A549 treated with CpdA at 1 μM for 4 hours (cell line): Measurements from ENCODE around the gene NRL. TPM values are rescaled to one million over a fixed set of nuclear protein-coding genes. Genes with fewer than 3 reads are reported as not detected.

ENCODE experiments used
- total RNA-seq: library from RNA; stranded (reverse); fragments of 200-300 nt; extraction: Qiagen RNA extraction; gene quantifications from 5 replicates; pipeline ENCODE4 v1.2.3, GENCODE V29; 2022; ENCODE audit warnings: low read depth

NRL gene
- total RNA-seq = 0.48 to 1.2 TPM (median 1.0 TPM) in 5 replicates

GRCh38 chr14:24114532-24115421, at the start of gene NRL, which contains the start of gene DCAF11:
Gene NRL, minus strand, starts transcription at chr14:24114949. Its CDS starts 32,101 bp downstream, at chr14:24082848.
Gene DCAF11, plus strand, starts transcription at chr14:24114777. Its CDS starts 818 bp downstream, at chr14:24115595.

DNA sequence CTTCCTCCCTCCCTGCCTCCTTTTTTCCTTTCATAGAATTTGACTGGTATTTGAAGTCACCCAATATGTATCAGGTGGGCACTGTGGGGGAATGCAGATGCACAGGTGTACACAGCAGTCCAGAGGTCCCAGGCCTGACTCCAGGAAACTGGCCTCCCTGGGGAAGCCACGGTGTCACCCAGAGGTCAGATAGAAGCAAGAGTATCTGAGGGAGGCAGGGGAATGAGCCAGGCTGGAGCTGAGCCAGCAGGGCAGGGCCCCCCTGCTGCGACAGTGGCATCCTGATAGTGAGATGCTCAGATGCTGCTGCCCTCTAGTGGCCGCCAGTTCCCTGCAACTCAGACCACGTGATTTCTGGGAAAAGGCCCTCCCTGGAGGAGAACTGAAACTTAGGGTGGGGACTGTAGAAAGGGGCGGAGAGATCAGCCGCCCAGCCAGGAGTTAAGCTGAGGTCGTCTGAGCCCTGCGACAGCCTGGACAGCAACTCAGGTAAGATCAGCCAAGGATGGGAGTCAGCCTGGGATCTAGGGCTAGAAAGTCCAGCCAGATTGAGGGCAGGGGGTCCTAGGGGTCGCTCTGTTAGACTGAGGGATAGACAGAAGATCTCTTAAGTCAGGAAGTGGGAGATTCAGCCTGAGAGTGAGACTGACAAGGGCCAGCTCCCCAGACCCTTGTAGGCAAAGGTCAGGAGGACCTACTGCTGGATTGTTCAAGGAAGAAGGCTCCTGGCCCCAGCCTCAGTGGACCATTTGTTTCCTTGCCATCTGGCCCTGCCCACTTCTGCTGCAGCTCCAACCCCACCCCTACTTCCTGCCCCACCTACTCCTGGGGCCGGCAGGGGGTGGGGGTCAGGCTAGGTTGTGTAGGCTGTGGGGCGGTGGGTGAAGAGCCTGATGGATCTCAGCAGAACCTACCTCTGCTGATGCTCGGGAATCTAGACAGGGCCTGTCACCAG, 46.4 kb upstream of the NRL start, which contains the start of gene IRF9:
Gene IRF9, plus strand, starts transcription at position 416 of the 955 bp plus-strand sequence. CDS start 880 bp downstream, outside the sequence.

DNA sequence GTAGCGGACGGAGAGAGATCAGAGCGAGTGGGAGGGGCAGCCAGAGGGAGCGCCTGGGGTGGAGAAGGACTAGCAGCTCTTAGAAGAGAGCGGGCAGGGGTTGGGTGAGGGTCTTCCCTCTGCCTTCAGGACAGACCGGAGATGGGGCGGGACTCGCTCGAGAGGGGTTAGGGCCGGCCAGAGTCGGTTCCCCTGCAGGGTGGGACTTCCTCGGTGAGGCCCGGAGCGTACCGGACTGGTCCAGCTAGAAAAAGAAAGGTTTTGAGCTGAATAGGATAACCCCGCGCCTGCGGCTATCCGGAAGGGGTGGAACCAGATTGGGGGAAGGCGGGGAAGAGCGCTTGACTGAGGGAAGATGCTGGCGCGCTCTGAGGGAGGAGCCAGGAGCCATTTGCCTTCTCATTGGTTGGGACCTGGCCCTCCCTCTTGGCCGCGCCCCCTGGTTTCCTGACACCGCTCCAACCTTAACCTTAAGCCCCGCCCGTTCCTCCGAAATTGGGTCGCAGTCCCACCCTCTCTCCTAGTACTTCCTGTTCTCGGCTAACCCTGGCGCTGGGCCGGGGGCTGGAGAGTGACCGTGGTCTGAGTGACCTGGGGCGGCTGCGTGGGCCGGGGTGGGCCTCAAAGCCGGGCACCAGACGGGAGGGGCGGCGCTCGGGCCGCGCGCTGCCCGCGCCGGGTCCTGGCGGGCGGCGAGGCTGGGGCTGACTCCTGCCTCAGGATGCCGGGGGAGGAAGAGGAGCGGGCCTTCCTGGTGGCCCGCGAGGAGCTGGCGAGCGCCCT, 32.4 kb upstream of the NRL start, which contains the start of gene RNF31:
Gene RNF31, plus strand, starts transcription at position 521 of the 783 bp plus-strand sequence. Its CDS starts 201 bp downstream, at position 722.

GRCh38 chr14:24146453-24146977, 31.8 kb upstream of the NRL start, which contains the start of gene PSME2:
Gene PSME2, minus strand, starts transcription at chr14:24146610. Its CDS starts 29 bp downstream, at chr14:24146581.

DNA sequence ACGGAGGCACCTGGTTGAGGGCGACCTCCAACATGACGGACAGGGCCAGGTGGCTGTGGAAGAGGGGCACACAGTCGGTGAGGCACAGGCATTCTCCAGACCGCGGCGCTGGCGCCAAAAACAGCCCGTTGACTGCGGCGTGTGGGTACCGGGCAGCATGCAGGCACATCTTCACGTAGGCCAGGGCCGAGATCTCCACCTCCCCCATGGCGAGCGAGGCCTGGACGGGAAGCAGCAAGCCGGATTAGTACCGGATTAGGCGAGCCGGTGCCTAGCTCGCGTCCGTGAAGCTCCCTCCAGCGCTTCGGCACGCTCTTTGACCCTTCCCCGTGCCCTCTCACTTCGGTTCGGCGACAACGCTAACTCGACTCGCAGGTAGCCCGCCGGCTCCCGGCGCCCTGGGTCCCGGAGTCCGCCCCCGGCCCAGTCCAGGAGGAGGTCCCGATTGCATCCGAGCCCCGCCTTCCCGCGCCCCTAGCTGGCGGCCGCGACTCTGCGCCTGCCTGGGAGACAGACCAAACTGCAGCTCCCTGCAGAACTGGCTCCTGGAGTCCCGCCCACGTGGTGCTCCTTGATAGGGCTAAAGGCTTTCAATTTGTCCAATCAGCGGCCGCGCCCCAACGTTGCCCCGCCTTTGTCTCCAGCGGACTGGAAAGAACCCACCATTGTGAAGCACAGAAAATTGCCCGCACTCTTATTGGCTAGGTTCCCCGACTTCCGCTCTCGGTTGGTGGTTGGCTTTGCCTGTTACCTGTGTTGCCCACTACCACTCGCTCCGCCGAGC, 26.5 kb upstream of the NRL start, which contains the start of gene EMC9:
Gene EMC9, minus strand, starts transcription at position 495 of the 784 bp plus-strand sequence. Its CDS starts 287 bp downstream, at position 208.

GRCh38 chr14:24135834-24136683, 21.3 kb upstream of the NRL start, which contains the start of gene PSME1:
Gene PSME1, plus strand, starts transcription at chr14:24136194. Its CDS starts 69 bp downstream, at chr14:24136263.

DNA sequence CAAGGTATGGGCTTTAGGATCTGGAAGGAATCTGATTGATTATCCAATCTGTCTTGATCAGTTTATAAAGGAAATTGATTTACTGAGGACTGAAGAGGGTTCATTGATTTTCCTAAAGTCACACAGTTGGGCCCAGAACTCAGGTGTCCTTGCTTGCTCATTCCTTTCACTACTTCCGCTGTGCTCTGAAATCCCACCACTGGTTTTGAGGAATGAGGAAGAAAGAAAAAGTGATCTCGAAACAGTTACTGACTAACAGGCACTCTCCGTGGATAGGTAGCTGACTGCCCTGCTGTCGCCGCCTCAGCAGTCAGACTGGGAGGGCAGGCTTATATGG, 15.6 kb upstream of the NRL start, which contains the start of gene FITM1:
Gene FITM1, plus strand, starts transcription at position 280 of the 337 bp plus-strand sequence. CDS start 905 bp downstream, outside the sequence.

DNA sequence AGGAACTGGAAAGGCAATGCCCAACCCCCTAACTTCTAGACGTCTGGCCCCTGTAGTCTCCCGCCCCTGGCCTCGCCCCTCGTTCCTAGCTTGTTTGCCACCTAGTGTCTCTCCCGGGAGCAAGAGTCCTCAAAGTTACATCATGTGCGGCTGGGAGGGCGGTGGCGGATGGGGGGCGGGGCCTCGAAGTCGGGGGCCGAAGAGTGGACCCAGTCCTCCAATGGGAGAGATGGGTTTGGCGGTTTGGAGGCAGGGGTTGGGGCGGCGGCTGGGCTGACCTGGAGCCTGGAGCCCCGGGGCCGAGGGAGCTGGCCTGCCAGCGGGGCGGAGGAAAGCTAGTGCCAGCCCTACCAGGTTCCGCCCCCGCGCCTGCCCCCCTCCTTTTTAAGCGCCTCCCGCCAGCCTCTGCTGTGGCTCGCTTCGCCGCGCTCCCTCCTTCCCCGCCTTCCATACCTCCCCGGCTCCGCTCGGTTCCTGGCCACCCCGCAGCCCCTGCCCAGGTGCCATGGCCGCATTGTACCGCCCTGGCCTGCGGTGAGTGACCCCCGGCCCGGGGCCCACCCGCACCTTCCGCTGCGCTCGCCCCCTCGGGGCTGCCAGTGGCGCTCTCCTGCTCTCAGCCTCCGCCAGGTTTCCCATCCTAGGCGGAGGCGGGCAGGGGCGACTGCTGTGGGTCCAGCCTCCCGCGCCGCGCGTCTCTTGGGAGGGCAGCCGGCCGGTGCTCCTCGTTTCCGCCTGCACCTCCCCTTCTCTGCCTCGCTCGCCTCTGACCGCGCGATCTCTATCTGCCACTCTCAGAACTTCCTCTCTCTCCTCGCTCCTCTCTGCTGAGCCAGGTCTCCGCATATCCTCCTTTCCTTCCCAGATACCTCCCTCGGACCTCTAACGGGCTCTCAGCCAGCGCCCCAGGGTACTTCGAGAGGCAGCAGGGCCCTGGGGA, 20.6 kb downstream of the NRL start, which contains the start of gene PCK2:
Gene PCK2, plus strand, starts transcription at position 411 of the 940 bp plus-strand sequence. Its CDS starts 95 bp downstream, at position 506.

DNA sequence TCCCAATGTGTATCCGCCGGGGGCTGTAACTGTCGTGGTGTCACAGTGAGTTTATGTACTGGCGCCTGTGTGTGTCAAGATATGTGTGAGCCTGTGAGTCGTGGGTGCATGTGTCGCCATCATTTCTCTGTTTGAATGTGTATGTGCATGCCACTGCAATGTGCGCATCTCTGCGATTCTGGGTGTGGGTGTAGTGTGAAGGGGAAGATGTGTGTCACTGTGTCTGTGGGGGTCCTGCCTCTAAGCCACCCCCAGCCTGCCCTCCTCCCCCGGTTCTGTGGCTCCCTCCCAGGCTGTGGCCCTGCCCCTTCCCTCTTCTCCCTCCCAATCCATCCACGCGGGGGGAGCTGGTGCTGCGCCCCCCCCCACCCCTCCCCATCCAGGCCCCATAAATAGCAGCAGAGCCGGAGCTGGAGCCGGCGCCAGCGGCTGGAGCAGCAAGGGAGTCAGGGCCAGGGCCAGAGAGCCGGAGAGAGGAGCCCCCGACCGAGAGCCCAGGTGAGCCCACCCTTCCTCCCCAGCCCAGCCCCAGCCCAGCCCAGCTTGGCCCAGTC, 43.5 kb downstream of the NRL start, which contains the start of gene CPNE6:
Gene CPNE6, plus strand, starts transcription at position 419 of the 554 bp plus-strand sequence. CDS start 1,375 bp downstream, outside the sequence.

DNA sequence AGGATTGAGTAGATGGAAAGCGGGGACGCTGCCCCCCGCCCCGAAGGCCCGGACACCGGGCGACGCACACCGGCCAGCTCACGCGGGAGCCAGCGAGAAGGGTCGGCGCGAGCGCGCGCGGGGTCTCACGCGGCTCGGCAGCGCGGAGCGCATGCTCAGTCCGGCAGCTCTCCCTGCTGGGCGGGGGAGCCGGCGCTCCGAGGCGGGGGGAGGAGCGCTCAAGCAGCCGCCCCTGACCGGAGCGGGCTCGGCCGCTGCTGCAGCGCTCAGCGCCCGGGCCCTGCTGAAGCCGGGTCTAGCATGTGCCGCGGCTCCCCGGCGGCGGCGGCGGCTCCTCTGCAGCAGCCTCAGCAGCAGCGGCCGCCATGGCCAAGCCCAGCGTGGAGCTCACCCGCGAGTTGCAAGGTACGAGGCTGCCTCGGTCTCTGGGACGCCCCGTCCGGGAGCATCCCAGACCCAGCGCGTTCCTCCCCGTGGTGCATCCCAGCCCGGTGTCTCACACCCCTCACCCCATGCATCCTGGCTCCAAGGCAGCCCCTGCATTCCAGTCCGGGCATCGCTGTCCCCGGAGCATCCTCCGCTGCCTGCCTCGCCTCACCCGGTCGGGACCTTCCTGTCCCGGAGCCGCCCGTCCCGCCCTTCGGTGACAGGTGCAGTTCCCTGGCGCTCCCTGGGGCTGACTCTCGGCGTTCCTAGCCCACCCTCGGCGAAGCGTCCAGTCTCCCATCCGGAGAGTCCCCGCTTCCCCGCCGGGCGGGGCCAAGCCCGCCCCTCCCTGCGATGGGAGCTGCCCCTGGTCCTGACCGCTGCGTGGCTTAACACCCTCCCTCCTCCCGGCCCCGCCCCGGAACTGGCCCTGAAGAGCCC, 62.7 kb downstream of the NRL start, which contains the start of gene CARMIL3:
Gene CARMIL3, plus strand, starts transcription at position 221 of the 867 bp plus-strand sequence. Its CDS starts 145 bp downstream, at position 366.

Other genes starting within 250 kb of the NRL start
- gene DHRS4, start 161.2 kb downstream of the NRL start, total RNA-seq = 43.9 to 47.2 TPM (median 46.1 TPM) in 5 replicates
- 26.6 to 33.9 TPM (median 31.5 TPM) in 5 replicates for gene DHRS4L2, start 126.0 kb downstream of the NRL start, total RNA-seq
- 0.38 to 0.56 TPM (median 0.45 TPM) in 5 replicates for gene CARMIL3, start 62.9 kb downstream of the NRL start, total RNA-seq
- gene CPNE6, start 43.4 kb downstream of the NRL start, total RNA-seq = not detected in 5 replicates
- 18.2 to 20.8 TPM (median 19.0 TPM) in 5 replicates for gene PCK2, start 20.6 kb downstream of the NRL start, total RNA-seq
- 20.4 to 24.2 TPM (median 21.1 TPM) in 5 replicates for gene DCAF11, start 172 bp downstream of the NRL start, total RNA-seq
- gene FITM1, start 15.7 kb upstream of the NRL start, total RNA-seq = 0.13 TPM in 1 of 5 replicates, not detected in the others
- 165 to 182 TPM (median 174 TPM) in 5 replicates for gene PSME1, start 21.2 kb upstream of the NRL start, total RNA-seq
- gene EMC9, start 26.6 kb upstream of the NRL start, total RNA-seq = 48.8 to 64.4 TPM (median 62.6 TPM) in 5 replicates
- 175 to 204 TPM (median 181 TPM) in 5 replicates for gene PSME2, start 31.7 kb upstream of the NRL start, total RNA-seq
- gene RNF31, start 32.5 kb upstream of the NRL start, total RNA-seq = 21.0 to 29.8 TPM (median 27.3 TPM) in 5 replicates
- 17.3 to 22.2 TPM (median 20.2 TPM) in 5 replicates for gene IRF9, start 46.3 kb upstream of the NRL start, total RNA-seq
- 3.7 to 7.0 TPM (median 4.8 TPM) in 5 replicates for gene REC8, start 57.1 kb upstream of the NRL start, total RNA-seq
- gene IPO4, start 73.9 kb upstream of the NRL start, total RNA-seq = 76.9 to 102 TPM (median 78.5 TPM) in 5 replicates
- gene TM9SF1, start 80.5 kb upstream of the NRL start, total RNA-seq = 63.8 to 71.3 TPM (median 70.1 TPM) in 5 replicates
- not detected in 5 replicates for gene TSSK4, start 90.7 kb upstream of the NRL start, total RNA-seq
- 78.2 to 95.9 TPM (median 81.6 TPM) in 5 replicates for gene CHMP4A, start 98.5 kb upstream of the NRL start, total RNA-seq
- 28.2 to 30.5 TPM (median 28.9 TPM) in 5 replicates for gene MDP1, start 101.1 kb upstream of the NRL start, total RNA-seq
- 443 to 489 TPM (median 464 TPM) in 5 replicates for gene NEDD8, start 117.4 kb upstream of the NRL start, total RNA-seq
- 54.6 to 64.7 TPM (median 59.1 TPM) in 5 replicates for gene GMPR2, start 118.0 kb upstream of the NRL start, total RNA-seq
- 33.6 to 39.6 TPM (median 38.4 TPM) in 5 replicates for gene TINF2, start 127.7 kb upstream of the NRL start, total RNA-seq
- gene TGM1, start 148.2 kb upstream of the NRL start, total RNA-seq = 0.48 to 1.2 TPM (median 1.2 TPM) in 5 replicates
- gene RABGGTA, start 156.6 kb upstream of the NRL start, total RNA-seq = 15.9 to 17.8 TPM (median 17.5 TPM) in 5 replicates
- gene DHRS1, start 184.8 kb upstream of the NRL start, total RNA-seq = 10.3 to 13.4 TPM (median 11.5 TPM) in 5 replicates
- 15.1 to 19.5 TPM (median 18.5 TPM) in 5 replicates for gene NOP9, start 184.9 kb upstream of the NRL start, total RNA-seq
- 0.18 to 0.50 TPM (median 0.32 TPM) in 5 replicates for gene CIDEB, start 193.0 kb upstream of the NRL start, total RNA-seq
- gene LTB4R2, start 195.2 kb upstream of the NRL start, total RNA-seq = 2.9 to 7.2 TPM (median 3.7 TPM) in 5 replicates
- gene LTB4R, start 196.6 kb upstream of the NRL start, total RNA-seq = 5.3 to 7.0 TPM (median 6.2 TPM) in 5 replicates
- not detected in 5 replicates for gene ADCY4, start 220.1 kb upstream of the NRL start, total RNA-seq
- gene RIPK3, start 225.0 kb upstream of the NRL start, total RNA-seq = not detected in 5 replicates